GM18951 (cell line): Measurements from ENCODE around the gene PYDC2.
"Not testable (repeated sequence)": the region's sequence is repeated elsewhere in the genome, so short reads cannot be mapped to it uniquely, and the experiment has no call there.

Source experiments
- POLR2A ChIP-seq: IDR thresholded peaks from 4 replicates; pipeline ENCODE4 v1.6.1; 2011; ENCODE audit warnings: mild to moderate bottlenecking; ENCODE audit not compliant: insufficient read length, insufficient read depth; ENCODE audit errors: extremely low read depth
- in situ Hi-C: fragments of 300-500 bp; cut with MboI; formaldehyde crosslinking; loops from one replicate; pipeline ENCODE4 v1.12.0; 2022; ENCODE audit warnings: low sequenced_read_pairs, mixed read lengths, inconsistent platforms; ENCODE audit not compliant: unreplicated experiment

The PYDC2 gene

GRCh38 chr3:191438150-191438814 is 22.7 kb upstream of the PYDC2 start:
- in situ Hi-C loops: no loop called here

GRCh38 chr3:191440532-191440931 is 20.4 kb upstream of the PYDC2 start:
- in situ Hi-C loops: no loop called here
- TF ChIP-seq POLR2A: no peak

More at GRCh38 chr3:191438150-191438814, 22.7 kb upstream of the PYDC2 start:
- TF ChIP-seq POLR2A: no peak

- in situ Hi-C loops: no loop called here
- TF ChIP-seq POLR2A: no peak
Measured at GRCh38 chr3:191441687-191442086, 19.3 kb upstream of the PYDC2 start.

- in situ Hi-C loops: no loop called here
- TF ChIP-seq POLR2A: no peak
Measured at GRCh38 chr3:191444569-191444968, 16.4 kb upstream of the PYDC2 start.

GRCh38 chr3:191449256-191449655 is 11.7 kb upstream of the PYDC2 start:
- in situ Hi-C loops: no loop called here
- TF ChIP-seq POLR2A: no peak

- in situ Hi-C loops: no loop called here
- no peak for TF ChIP-seq POLR2A
Measured at GRCh38 chr3:191455257-191455952, 5.6 kb upstream of the PYDC2 start.

- TF ChIP-seq POLR2A: no peak
- in situ Hi-C loops: no loop called here
Measured at GRCh38 chr3:191460360-191460759, 603 bp upstream of the PYDC2 start.

GRCh38 chr3:191470080-191470479 is 9.1 kb downstream of the PYDC2 start:
- in situ Hi-C loops: no loop called here
- TF ChIP-seq POLR2A: no peak

GRCh38 chr3:191470545-191470944 is 9.6 kb downstream of the PYDC2 start:
- in situ Hi-C loops: no loop called here
- no peak for TF ChIP-seq POLR2A

GRCh38 chr3:191473661-191474198 is 12.8 kb downstream of the PYDC2 start:
- no peak for TF ChIP-seq POLR2A
- in situ Hi-C loops: no loop called here

GRCh38 chr3:191476066-191476772 is 15.3 kb downstream of the PYDC2 start:
- no peak for TF ChIP-seq POLR2A
- in situ Hi-C loops: no loop called here

GRCh38 chr3:191483994-191484393 is 23.0 kb downstream of the PYDC2 start:
- in situ Hi-C loops: not testable (repeated sequence)

GRCh38 chr3:191484461-191484860 is 23.5 kb downstream of the PYDC2 start:
- in situ Hi-C loops: no loop called here
- no peak for TF ChIP-seq POLR2A
